HepG2 (cell line): ENCODE data around the gene IHH. TPM values are rescaled to one million over a fixed set of nuclear protein-coding genes. Genes with fewer than 3 reads are reported as not detected.
A peak's percentile ranks its signal among the peaks of the same experiment; 100 is the strongest.

ENCODE experiments used
- ADNP ChIP-seq: sonication (generic); formaldehyde crosslinking; IDR thresholded peaks from 2 replicates; pipeline ENCODE4 v1.4.0; 2020; ENCODE audit warnings: missing genetic modification reagents
- ATF7 ChIP-seq, 2 experiments: fragments of 450-650 bp in 1 of 2; sonication (generic) in 1 of 2; formaldehyde crosslinking in 1 of 2; IDR thresholded peaks; 2 replicates each; pipeline versions ENCODE4 v1.4.0 to v1.6.1; 2016 to 2020; ENCODE audit warnings: antibody characterized with exemption in 1 of 2, mild to moderate bottlenecking in 1 of 2, missing genetic modification reagents in 1 of 2
- BATF2 ChIP-seq: sonication (generic); formaldehyde crosslinking; IDR thresholded peaks from 2 replicates; pipeline ENCODE4 v1.8.0; 2022; ENCODE audit warnings: mild to moderate bottlenecking, missing genetic modification reagents, moderate library complexity
- HOXA5 ChIP-seq: sonication (generic); formaldehyde crosslinking; IDR thresholded peaks from 2 replicates; pipeline ENCODE4 v1.4.0; 2020; ENCODE audit warnings: missing genetic modification reagents
- KAT8 ChIP-seq: IDR thresholded peaks from 2 replicates; pipeline ENCODE4 v1.6.1; 2016; ENCODE audit warnings: missing genetic modification reagents, missing compliant biosample characterization
- KLF11 ChIP-seq: IDR thresholded peaks from 2 replicates; pipeline ENCODE4 v1.6.1; 2016; ENCODE audit warnings: missing compliant biosample characterization
- MED13 ChIP-seq: sonication (generic); formaldehyde crosslinking; IDR thresholded peaks from 2 replicates; pipeline ENCODE4 v1.5.0; 2020; ENCODE audit warnings: missing genetic modification reagents
- NONO ChIP-seq, 2 experiments: fragments of 450-650 bp in 1 of 2; sonication (generic) in 1 of 2; formaldehyde crosslinking in 1 of 2; IDR thresholded peaks in 1 of 2; conservative IDR thresholded peaks in 1 of 2; 2 replicates each; pipeline versions ENCODE4 v1.6.1 to v1.8.0; 2017 to 2022; ENCODE audit warnings: mild to moderate bottlenecking in 1 of 2, missing genetic modification reagents in 1 of 2, moderate library complexity in 1 of 2
- SALL1 ChIP-seq: sonication (generic); formaldehyde crosslinking; IDR thresholded peaks from 2 replicates; pipeline ENCODE4 v1.8.0; 2022; ENCODE audit warnings: mild to moderate bottlenecking, missing genetic modification reagents
- SOX13 ChIP-seq, 3 experiments: fragments of 450-650 bp in 1 of 3; sonication (generic) in 1 of 3; formaldehyde crosslinking in 1 of 3; IDR thresholded peaks in 2 of 3; conservative IDR thresholded peaks in 1 of 3; 2 replicates each; pipeline versions ENCODE4 v1.5.0 to v1.6.1; 2016 to 2020; ENCODE audit warnings: antibody characterized with exemption in 1 of 3, mild to moderate bottlenecking in 1 of 3, missing compliant biosample characterization in 1 of 3, missing genetic modification reagents in 1 of 3, moderate library complexity in 1 of 3
- SRY ChIP-seq: sonication (generic); formaldehyde crosslinking; IDR thresholded peaks from 2 replicates; pipeline ENCODE4 v1.8.0; 2022; ENCODE audit warnings: mild to moderate bottlenecking, missing genetic modification reagents
- ZGPAT ChIP-seq: IDR thresholded peaks from 2 replicates; pipeline ENCODE4 v1.6.1; 2016; ENCODE audit warnings: mild to moderate bottlenecking
- ZNF17 ChIP-seq: sonication (generic); formaldehyde crosslinking; IDR thresholded peaks from 2 replicates; pipeline ENCODE4 v1.5.0; 2020; ENCODE audit warnings: mild to moderate bottlenecking, missing genetic modification reagents
- ZNF230 ChIP-seq: sonication (generic); formaldehyde crosslinking; IDR thresholded peaks from 2 replicates; pipeline ENCODE4 v1.4.0; 2020; ENCODE audit warnings: mild to moderate bottlenecking, missing genetic modification reagents
- ZNF235 ChIP-seq: sonication (generic); formaldehyde crosslinking; IDR thresholded peaks from 2 replicates; pipeline ENCODE4 v1.8.1; 2023; ENCODE audit warnings: mild to moderate bottlenecking, missing genetic modification reagents, borderline replicate concordance
- ZNF430 ChIP-seq: sonication (generic); formaldehyde crosslinking; IDR thresholded peaks from 2 replicates; pipeline ENCODE4 v1.9.0; 2021; ENCODE audit warnings: mild to moderate bottlenecking, missing genetic modification reagents
- ZNF607 ChIP-seq: sonication (generic); formaldehyde crosslinking; IDR thresholded peaks from 2 replicates; pipeline ENCODE4 v1.5.1; 2020; ENCODE audit warnings: missing genetic modification reagents, mild to moderate bottlenecking, borderline replicate concordance
- ZNF615 ChIP-seq: sonication (generic); formaldehyde crosslinking; IDR thresholded peaks from 2 replicates; pipeline ENCODE4 v1.5.0; 2020; ENCODE audit warnings: mild to moderate bottlenecking, missing genetic modification reagents, borderline replicate concordance
- ZNF792 ChIP-seq: IDR thresholded peaks from 2 replicates; pipeline ENCODE4 v1.6.1; 2016
- polyA plus RNA-seq, 8 experiments: library from polyadenylated mRNA; depleted of rRNA in 3 of 8; stranded (reverse) in 7 of 8; unstranded in 1 of 8; fragments of >200 nt; fragmentation: Illumina TruSeq in 4 of 8; extraction: Trizol in 4 of 8; gene quantifications; 2 replicates each; pipeline versions ENCODE4 v1.2.1 to v1.2.3, GENCODE V29; 2011 to 2016; ENCODE audit warnings: low read depth in 4 of 8, missing spikeins in 1 of 8, mixed read lengths in 1 of 8; ENCODE audit not compliant: insufficient read depth in 1 of 8
- total RNA-seq, 5 experiments: library from RNA; depleted of rRNA; stranded (reverse); fragments of >200 nt; fragmentation: Illumina TruSeq; extraction: Trizol; gene quantifications; 2 replicates each; pipeline ENCODE4 v1.2.3, GENCODE V29; 2016; ENCODE audit warnings: low read depth in 1 of 5
- TF ChIP-seq, protein P1 (sequence below): sonication (generic); formaldehyde crosslinking; IDR thresholded peaks from 2 replicates; pipeline ENCODE4 v1.5.0; 2020; ENCODE audit warnings: missing genetic modification reagents, mild to moderate bottlenecking, borderline replicate concordance
- TF ChIP-seq, protein P2 (sequence below): sonication (generic); formaldehyde crosslinking; IDR thresholded peaks from 2 replicates; pipeline ENCODE4 v1.4.0; 2020; ENCODE audit warnings: missing genetic modification reagents, low read depth, mild to moderate bottlenecking, borderline replicate concordance
- TF ChIP-seq, protein P3 (sequence below): IDR thresholded peaks from 2 replicates; pipeline ENCODE4 v1.6.1; 2016; ENCODE audit warnings: low read depth, borderline replicate concordance
- TF ChIP-seq, protein P4 (sequence below): sonication (generic); formaldehyde crosslinking; conservative IDR thresholded peaks from 2 replicates; pipeline ENCODE4 v1.8.0; 2022; ENCODE audit warnings: mild to moderate bottlenecking, moderate library complexity, missing genetic modification reagents

The IHH gene
- total and polyA plus RNA-seq, 2 of the 13 experiments (the other 11 are each of a cell fraction or from before 2014, with no cell fraction given), result 0.42 TPM; not detected in 1

GRCh38 chr2:219045937-219046550 is 14.7 kb downstream of the IHH start (continued):
- TF ChIP-seq ZGPAT (CRISPR knock-in tag) (0 out of 2 replicates have a peak, but pooled peaks have one; percentile 33), ZNF615 (no peak), ZNF607 (CRISPR knock-in tag) (0 out of 2 replicates have a peak, but pooled peaks have one; percentile 47), SRY (CRISPR knock-in tag) (peak; percentile 71; the same call in 1 of the 2 replicates), ADNP (CRISPR knock-in tag) (no peak), KAT8 (CRISPR knock-in tag) (0 out of 2 replicates have a peak, but pooled peaks have one; percentile 37), HOXA5 (CRISPR knock-in tag) (peak; percentile 90), ZNF230 (CRISPR knock-in tag) (peak; percentile 61; the same call in 1 of the 2 replicates), ZNF430 (peak; percentile 90), SOX13 (IDR thresholded peaks at IDR 0.05) (no peak), SOX13 (CRISPR knock-in tag; conservative IDR thresholded peaks at IDR 0.05 in 1 of 2, IDR thresholded peaks at IDR 0.05 in 1 of 2) (peak in 1 of 2 experiments; percentile 56; a peak in 2 of 4 replicates), ATF7 (IDR thresholded peaks at IDR 0.05) (no peak), ATF7 (CRISPR knock-in tag; IDR thresholded peaks at IDR 0.05) (no peak), ZNF17 (CRISPR knock-in tag) (0 out of 2 replicates have a peak, but pooled peaks have one; percentile 41), NONO (IDR thresholded peaks at IDR 0.05) (no peak), NONO (CRISPR knock-in tag; conservative IDR thresholded peaks at IDR 0.05) (no peak), ZNF792 (CRISPR knock-in tag) (peak; percentile 83), MED13 (CRISPR knock-in tag) (0 out of 2 replicates have a peak, but pooled peaks have one; percentile 63), KLF11 (CRISPR knock-in tag) (peak; percentile 92), SALL1 (CRISPR knock-in tag) (peak; percentile 83), ZNF235 (CRISPR knock-in tag) (peak; percentile 63; the same call in 1 of the 2 replicates), BATF2 (peak; percentile 60; the same call in 1 of the 2 replicates)
- TF ChIP-seq, protein P1, sequence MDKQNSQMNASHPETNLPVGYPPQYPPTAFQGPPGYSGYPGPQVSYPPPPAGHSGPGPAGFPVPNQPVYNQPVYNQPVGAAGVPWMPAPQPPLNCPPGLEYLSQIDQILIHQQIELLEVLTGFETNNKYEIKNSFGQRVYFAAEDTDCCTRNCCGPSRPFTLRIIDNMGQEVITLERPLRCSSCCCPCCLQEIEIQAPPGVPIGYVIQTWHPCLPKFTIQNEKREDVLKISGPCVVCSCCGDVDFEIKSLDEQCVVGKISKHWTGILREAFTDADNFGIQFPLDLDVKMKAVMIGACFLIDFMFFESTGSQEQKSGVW (CRISPR knock-in tag), result no peak
- TF ChIP-seq, protein P2, sequence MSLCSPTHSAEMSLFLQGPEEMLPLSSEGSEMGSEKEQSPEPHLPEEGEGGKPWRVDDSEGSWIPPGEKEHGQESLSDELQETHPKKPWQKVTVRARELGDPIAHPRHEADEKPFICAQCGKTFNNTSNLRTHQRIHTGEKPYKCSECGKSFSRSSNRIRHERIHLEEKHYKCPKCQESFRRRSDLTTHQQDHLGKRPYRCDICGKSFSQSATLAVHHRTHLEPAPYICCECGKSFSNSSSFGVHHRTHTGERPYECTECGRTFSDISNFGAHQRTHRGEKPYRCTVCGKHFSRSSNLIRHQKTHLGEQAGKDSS, result peak; percentile 54; the same call in 1 of the 2 replicates
- TF ChIP-seq, protein P3, sequence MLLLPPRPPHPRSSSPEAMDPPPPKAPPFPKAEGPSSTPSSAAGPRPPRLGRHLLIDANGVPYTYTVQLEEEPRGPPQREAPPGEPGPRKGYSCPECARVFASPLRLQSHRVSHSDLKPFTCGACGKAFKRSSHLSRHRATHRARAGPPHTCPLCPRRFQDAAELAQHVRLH, result peak; percentile 78; the same call in 1 of the 2 replicates
- TF ChIP-seq, protein P4, sequence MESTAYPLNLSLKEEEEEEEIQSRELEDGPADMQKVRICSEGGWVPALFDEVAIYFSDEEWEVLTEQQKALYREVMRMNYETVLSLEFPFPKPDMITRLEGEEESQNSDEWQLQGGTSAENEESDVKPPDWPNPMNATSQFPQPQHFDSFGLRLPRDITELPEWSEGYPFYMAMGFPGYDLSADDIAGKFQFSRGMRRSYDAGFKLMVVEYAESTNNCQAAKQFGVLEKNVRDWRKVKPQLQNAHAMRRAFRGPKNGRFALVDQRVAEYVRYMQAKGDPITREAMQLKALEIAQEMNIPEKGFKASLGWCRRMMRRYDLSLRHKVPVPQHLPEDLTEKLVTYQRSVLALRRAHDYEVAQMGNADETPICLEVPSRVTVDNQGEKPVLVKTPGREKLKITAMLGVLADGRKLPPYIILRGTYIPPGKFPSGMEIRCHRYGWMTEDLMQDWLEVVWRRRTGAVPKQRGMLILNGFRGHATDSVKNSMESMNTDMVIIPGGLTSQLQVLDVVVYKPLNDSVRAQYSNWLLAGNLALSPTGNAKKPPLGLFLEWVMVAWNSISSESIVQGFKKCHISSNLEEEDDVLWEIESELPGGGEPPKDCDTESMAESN (CRISPR knock-in tag), result 0 out of 2 replicates have a peak, but pooled peaks have one; percentile 47
